Central memory CD4-positive, alpha-beta T cell (primary cell): ENCODE data around the gene P4HA3.
"Not testable (repeated sequence)": the region's sequence is repeated elsewhere in the genome, so short reads cannot be mapped to it uniquely, and the experiment has no call there.

Source experiments
- DNase-seq: peaks from one replicate; pipeline ENCODE4 v3.0.0; 2022
- total RNA-seq, 3 experiments: gene quantifications; one replicate each; lab custom pipeline; 2026; lab: John Stamatoyannopoulos, UW

Gene P4HA3
- total RNA-seq, result 0 reads per million in 3 experiments

DNA sequence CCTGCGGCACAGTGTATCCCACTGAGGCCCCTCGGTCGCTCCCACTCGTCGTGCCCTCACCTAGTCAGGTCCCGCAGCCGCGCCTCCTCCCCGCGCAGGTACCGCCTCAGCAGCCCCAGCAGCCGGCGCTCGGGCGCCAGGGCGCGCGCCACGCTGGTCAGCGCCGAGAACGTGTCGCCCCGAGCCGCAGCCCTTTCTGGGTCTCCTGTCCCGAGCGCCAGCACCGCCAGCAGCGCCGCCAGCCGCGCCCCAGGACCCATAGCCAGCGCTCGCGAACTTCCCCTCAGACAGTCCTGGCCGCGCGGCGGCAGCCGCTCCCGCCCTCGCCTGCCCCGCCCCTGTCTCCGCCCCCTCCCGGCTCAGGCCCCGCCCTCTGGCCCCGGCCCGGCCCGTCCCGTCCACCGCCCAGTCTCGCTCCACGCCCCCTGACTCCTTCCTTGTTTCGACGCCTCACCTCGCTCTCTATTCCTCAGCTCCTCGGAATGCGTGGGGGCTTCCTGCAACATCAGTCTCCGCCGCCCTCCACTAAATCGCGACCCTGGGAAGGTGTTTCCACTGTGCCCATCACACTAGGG is at the start of gene P4HA3:
Gene P4HA3 (minus strand): TSS at position 289 of the 575 bp plus-strand sequence. CDS start 29 bp downstream, at position 260.
- DNase-seq, result peak; percentile 5

DNA sequence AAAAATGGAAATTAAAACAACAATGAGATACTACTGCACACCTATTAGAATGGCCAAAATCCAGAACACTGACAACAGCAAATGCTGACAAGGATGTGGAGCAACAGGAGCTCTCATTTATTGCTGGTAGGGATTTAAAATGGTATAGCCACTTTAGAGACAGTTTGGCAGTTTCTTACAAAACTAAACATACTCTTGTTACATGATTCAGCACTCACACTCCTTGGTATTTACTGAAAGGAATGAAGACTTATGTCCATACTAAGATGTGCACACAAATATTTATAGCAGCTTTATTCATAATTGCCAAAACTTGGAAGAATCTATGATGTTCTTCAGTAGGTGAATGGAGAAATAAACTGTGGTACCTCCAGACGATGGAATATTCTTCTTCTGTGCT is 46.0 kb upstream of the P4HA3 start:
- no peak for DNase-seq

DNA sequence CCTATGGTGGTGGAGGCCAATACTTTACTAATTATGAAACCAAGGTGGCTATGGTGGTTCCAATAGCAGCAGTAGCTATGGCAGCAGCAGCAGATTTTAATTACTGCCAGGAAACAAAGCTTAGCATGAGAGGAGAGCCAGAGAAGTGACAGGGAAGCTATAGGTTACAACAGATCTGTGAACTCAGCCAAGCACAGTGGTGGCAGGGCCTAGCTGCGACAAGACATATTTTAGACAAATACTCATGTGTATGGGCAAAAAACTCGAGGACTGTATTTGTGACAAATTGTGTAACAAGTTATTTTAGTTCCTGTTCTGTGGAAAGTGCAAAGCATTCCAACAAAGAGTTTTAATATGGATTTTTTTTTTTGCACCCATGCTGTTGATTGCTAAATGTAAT is 44.2 kb upstream of the P4HA3 start:
- no peak for DNase-seq

DNA sequence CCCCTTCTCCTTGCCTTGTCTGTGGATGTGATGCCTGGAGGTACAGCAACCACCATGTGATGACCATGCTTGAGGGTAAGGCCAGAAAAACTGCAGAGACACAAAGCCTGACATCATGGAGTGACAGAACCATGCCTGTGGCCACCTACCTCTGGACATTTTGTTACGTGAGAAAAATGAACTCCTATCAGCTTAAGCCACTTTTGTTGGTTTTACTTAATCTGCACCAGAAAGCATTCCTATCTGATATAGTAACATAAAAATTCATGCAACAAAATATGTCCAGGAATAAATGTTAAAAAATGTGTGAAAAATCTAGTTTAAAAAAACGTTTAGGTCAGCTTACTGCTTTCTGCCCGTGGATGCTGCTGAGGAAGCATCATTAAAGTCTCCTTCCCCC is 42.6 kb upstream of the P4HA3 start:
- no peak for DNase-seq

DNA sequence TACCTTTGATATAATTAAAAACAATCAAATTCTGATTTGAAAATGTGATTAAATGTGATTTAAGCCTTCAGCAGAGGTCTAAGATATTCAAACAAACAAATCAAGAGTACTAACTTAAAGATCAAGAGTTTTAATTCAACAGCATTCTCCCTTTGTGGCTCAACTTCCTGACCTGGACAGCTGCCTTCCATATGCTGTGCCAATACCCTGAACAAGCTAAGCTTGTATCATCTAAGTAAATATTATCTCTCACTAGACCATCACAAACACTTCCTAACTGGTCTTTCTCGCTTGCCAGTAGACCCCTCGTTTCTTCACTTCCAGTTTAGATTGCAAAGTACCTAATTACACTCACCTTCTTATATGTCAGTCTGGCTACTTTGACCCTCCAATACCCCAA is 35.9 kb upstream of the P4HA3 start:
- no peak for DNase-seq

DNA sequence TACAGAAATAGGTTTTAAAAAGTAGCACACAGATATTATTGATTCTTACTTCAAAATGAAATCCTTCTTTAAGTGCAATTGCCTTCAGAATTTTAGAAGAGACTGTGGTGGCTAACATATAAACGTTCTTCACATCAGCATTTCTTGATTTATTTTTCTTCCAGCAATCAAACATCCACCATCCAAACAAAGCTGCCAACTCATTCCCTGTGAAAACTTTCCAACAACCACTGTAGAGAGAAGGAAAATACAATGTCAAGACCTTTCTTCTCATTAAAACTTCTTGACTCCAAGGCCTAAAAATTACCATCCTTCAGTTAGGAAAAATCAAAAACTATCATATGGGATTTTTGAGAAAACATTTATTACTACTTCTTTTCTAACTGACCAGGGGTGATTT is 34.0 kb upstream of the P4HA3 start:
- DNase-seq, result no peak

DNA sequence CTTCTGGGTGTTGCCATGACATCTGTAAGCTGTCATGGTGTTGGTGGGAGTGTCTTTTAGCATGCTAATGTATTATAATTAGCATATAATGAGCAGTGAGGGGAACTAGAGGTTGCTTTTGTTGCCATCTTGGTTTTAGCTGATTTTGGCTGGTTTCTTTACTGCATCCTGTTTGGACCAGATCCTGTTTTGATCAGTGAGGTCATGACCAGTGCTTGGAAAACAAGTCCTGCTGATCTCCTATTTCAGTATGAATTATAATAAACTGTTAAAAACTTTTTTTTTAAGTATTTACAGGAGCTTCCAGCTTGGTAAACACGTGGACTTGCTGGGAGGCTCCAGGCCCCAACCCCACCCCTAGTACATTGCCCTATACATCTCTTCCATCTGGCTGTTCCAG is 30.5 kb upstream of the P4HA3 start:
- DNase-seq, result no peak

DNA sequence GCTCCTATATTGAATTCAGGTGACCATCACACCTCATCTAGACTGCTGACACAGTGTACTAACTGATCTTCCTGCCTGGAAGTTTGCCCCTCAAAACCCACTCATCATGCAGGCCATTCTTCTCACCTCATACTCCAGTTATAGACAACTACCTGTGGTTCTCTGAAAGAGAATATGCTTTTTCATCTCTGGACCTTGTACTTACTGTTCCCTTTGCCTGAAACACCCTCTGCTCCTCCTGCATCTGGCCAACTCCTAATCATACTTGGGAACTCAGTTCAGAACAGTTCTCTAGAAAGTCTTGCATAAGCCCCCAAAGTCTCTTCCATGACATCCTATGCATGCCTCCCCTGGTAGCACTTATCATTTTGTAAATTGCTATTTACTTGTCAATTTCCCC is 28.2 kb upstream of the P4HA3 start:
- DNase-seq, result no peak

DNA sequence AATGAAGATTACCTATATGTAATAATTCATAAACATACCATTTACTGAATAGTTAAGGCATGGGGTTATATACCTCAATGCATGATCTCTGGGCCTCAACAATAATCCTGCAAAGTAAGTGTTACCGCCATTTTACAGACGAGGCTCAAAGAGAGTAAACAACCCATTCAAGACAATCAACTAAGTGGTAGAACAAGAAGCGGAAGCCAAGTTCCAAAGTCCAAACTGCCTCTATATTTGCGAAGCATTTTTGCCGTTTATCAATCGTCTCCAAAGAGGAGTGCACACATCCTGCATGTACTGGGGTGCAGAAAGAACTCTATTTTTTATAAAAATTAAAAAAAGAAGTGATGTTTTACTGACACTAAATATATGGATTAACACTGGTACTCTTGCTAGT is 27.5 kb upstream of the P4HA3 start:
- DNase-seq, result no peak

DNA sequence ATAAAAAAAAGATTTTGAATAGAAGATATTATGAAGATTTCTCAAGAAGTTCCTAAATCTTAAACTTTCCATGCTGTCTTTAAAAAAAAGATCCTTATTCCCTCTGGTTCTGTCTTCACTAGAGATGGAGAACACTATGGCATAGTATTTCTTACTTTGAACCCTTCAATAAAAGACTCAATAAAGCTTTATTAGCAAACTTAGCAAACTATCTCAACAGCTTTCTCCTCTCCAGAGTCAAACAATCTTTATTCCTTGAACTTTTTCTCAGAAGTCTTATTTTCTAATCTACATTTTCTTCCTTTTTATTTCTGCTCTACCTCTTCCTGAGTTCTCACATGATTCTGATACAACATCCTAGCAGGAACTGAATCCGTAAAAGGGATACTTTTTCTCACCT is 21.8 kb upstream of the P4HA3 start:
- DNase-seq, result no peak

DNA sequence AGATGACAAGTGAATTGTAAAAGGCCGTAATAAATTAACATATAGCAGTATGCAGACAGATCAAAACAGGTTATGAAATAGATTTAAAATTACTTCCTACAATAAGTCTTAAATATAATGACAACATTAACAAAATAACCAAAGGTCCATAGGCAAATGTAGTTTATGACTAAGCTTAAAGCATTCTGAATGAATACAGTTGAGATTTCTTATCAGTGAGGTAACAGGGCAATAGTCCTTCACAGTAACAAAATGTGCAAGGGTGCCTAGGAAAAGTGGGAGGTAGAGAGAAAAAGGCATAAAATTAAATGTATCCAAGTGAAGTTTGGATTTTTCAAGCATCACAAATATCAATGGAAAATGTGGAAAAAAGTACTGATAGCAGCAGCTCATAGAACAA is 20.9 kb upstream of the P4HA3 start:
- DNase-seq, result no peak

DNA sequence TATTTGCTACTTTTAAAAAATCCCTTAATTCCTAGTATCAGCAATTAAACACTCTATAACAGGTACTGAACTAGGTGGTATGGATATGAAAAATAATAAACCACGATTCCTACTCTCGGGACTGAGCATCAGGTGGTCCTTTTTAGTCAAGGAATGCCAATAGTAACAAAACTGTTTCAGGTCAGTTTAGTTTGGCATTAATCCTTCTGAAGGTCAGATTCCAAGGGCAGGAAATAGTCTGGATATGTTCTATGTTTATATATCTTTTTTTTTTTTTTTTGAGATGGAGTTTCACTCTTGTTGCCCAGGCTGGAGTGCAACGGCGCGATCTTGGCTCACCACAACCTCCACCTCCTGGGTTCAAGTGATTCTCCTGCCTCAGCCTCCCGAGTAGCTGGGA is 19.6 kb upstream of the P4HA3 start:
- DNase-seq, result not testable (repeated sequence)

DNA sequence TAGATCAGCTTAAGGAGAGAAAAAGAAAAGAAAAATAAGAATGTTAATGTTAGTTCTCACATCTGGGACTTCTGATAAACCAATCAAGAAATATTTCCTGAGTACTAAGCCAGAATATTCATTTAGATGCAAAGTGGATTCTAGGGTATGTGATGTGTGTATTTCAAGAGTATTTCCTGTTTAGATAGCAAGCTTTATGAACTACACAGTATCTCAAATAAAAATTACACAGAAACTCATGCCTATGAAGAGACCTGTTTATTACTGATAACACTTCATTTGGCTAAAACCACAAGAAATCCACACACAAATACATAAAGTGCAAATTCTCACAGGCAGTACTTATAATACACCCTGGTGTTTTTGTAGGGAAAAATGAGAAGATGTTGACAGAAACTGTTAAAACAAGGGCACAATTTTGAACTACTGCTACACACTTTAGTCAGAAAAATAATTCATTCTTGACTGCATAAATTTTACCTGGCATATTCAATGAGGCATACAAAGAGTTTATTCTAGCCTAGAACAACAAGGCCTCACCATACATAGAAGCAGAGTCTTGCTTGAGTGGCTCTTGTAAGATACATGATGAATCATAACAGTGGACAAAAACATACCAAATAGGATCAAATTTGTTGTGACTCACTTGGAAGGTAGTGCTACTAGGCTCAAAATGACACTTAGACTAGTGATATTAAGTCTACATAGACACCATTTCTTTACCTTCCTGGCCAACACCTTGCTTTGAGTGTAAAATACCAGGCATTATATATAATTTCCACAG is 18.8 kb upstream of the P4HA3 start:
- DNase-seq, result no peak

DNA sequence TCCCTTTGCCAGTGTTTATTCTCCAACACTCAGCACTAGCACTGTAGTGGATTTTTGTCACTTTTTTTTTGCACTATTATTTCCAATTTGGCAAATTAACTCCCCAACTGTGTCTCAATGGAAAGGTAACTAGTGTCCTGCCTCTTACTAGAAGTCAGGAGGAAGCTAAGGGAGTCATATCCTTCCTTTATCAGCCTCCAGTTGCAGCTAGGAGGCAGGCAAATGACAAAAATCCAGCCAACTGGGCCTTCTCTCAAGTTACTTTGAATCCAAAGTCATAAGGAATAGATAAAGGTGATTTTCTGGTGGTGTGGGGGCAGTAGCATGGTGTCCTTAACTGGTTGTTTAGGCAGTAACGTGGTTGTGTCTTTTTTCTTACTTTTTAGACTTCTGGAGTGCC is 15.6 kb upstream of the P4HA3 start:
- no peak for DNase-seq

DNA sequence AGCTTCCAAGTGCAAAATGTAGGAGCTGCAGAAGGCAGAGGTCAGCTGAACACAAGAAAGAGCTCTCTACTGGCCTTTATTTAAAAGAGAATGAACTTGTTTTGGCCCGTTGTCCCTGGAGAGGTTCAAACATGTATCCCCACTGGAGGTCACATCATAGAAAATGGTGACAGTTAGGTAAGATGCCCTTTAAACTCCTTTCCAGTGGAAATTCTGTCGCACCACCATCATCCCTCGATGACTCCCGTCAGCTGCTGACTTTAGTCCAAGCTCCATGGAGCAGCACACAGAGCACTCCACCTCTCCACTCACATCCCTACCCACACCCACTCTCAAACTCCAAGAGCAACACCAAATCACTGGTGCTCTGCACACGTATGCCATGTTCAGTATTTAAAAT is 15.2 kb upstream of the P4HA3 start:
- DNase-seq, result no peak

DNA sequence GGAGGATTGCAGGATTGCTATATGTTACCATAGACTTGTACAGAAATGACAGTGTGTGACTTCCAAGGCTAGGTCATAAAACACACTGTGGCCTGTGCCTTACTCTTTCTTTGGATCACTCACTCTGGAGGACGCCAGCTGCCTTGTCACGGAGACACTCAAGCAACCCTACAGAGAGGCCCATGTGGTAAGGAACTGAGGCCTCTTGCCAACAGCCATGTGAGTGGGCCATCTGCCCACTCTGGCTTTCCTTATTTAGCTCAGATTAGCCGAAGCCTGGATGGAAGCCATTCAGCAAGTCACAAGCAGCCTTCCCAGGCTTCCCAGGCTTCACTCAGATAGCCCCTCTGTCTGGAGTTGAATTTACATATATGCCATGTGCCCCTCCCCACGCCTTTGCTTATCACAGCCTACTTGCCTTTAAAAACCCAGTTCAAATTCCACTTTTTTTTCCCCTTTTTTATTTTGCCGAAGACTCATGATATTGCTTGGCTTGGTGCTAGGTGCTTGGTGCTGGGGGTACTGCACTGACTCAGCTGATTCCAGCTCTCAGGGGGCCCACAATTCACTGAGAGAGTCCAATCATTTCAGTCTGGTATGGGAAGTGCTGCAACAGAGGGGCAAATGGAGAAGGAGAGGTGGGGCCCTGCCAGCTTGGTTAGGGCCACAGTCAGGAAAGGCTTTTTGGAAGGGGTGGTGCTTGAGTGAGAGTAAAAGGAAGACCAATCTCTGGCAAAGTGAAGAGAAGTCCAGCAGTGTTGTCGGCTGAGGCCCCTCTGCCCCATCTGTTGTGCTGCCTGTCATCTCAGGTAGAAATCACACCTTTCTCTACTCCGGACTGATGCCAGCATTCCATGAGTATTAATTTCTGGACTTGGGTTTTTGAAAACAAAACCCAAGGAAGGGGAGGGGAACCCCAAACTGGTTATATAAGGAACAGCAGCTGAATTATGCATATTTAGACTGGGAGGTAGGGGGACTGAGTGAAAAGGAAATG is 14.5 kb upstream of the P4HA3 start:
- DNase-seq, result no peak

DNA sequence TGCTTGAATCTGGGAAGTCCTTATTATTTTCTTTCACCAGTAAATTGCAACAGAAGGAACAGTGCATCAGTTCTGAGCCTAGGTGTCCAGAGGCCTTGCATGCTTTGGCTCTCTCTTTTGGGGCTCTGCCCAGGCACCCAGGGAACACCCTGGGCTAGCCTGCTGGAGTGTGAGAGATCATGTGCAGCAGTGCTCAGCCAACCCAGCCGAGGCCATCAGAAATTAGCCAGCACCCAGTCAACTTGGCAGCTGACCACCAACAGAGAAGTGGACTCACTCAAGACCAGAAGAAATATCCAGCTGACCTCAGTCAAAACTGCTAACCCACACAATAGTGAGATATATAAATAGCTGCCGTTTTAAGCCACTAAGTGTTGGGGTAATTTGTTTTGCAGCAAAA is 11.2 kb upstream of the P4HA3 start:
- no peak for DNase-seq

DNA sequence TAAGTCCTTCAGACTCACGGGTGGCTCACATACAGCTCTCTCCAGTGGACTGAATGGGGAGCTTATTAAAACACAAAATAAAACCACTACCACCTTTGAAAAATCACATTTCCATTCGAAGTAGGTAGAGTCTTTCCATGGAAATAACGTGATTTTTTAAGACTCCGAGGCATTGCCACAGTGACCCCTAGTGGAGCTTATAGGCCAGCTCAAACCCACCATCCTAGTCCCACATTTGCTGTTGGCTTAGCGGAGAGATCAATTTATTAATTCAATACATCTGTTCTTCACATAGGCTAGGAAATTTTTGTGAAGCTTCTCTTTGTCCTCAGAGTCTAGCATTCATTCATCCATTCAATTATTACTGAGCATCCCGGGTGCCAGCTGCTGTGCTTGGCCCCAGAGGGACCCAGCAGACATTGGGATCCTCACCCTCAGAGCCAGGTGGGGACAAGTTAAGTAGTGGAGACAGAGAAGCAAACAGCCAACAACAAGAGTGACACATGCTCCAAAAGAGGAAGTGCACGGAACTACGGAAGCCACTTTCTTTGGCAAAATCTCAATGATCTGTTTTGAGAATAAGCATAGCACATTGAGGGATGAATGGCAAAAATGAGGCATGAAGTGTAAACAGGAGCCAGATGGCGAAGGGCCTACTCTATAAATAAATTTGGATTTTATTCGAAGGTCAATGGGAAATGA is 10.2 kb upstream of the P4HA3 start:
- DNase-seq, result no peak

DNA sequence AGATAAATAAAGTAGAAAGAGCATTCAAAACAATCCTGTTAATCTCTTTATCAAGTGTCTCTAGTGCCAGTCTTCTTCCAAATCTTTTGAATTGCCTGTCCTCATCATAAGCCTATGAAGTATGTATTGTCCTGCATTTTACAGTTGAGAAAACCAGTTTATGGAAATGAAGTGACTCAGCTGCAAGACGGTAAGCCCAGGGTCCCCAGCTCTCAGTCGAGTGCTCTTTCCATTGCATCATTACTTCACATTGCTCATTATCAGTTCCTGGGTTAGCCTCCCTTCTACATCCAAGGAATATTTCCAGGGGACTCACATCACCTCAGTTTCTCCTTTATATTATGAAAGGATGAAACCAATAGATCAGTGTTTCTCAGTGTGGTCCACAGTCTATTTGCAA is 9.1 kb upstream of the P4HA3 start:
- DNase-seq, result no peak

DNA sequence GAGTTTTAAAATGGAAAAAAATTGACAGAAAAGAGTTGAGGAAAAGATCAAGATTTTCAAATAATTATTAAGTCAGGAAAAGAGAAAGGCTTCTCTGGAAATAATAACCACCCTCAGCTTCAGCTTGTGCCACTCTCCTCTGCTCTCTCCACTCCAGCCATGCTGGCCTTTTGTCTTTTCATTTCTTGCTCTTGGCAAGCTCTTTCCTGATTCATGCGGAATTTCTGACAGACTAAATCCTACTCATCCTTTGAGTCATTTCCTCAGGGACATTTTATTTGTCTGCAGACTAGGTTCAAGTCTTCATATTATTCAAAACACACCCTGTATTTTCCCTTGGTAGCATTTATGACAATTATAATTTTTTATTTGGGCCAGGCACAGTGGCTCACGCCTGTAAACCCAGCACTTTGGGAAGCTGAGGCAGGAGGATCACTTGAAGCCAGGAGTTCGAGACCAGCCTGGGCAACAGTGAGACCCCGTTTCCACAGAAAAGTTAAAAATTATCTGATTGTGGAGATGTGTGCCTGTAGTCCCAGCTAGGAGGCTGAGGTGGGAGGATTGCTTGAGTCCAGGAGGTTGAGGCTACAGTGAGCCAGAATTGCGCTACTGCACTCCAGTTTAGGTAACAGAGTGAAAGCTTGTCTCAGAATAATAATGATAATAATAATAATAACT is 7.8 kb upstream of the P4HA3 start:
- no peak for DNase-seq

DNA sequence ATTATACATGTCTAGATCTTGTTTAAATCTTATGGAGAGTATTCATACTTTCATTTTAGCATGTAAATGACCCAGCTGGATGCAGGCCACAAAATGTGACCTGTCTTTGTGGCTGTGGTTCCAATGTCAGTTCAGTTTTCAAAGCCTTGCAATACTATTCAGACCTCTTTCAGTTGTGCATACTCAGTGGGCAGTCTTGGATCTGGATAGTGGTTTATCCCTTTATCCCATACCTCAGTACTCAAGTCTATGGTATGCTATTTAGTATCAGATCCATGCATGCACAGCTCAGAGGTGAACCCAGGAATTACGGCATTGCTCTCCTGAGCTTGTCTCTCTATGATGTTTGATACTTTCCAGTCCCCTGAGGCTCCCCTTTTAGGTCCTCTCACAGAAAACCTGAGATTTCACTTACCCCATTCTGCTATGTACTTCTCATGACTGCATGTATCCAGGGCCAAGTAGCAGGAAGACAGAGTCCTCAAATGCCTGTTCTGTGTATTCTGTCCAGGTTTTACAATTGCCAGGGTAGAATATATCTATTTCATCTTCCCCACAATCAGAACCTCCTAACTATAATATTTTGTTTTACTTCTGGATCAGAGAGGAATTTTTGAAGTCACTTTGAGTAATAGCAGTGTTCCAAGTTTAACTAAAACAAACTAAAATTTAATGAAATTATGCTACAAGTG is 6.9 kb upstream of the P4HA3 start:
- no peak for DNase-seq
